GM13977 (cell line): ENCODE measurements around the gene F7.
"Not testable (repeated sequence)": the region's sequence is repeated elsewhere in the genome, so short reads cannot be mapped to it uniquely, and the experiment has no call there.

Experiments used
- DNase-seq: peaks from one replicate; pipeline ENCODE4 v3.0.0; 2012; ENCODE audit warnings: low spot score
- in situ Hi-C: fragments of 300-500 bp; cut with MboI; formaldehyde crosslinking; loops from one replicate; pipeline ENCODE4 v1.12.0; 2022; ENCODE audit warnings: low sequenced_read_pairs, low pct_unique_long_range_greater_than_20kb, mixed read lengths, inconsistent platforms; ENCODE audit not compliant: unreplicated experiment
- TF ChIP-seq, protein P1 (sequence below): IDR thresholded peaks from 2 replicates; pipeline ENCODE4 v1.5.1; 2012; ENCODE audit warnings: mild to moderate bottlenecking, control low read depth; ENCODE audit not compliant: insufficient read depth; ENCODE audit errors: extremely low read depth, missing control alignments

F7 gene

GRCh38 chr13:113095146-113096051 lies 10.2 kb upstream of the F7 start:
- DNase-seq: no peak
- TF ChIP-seq, protein P1, sequence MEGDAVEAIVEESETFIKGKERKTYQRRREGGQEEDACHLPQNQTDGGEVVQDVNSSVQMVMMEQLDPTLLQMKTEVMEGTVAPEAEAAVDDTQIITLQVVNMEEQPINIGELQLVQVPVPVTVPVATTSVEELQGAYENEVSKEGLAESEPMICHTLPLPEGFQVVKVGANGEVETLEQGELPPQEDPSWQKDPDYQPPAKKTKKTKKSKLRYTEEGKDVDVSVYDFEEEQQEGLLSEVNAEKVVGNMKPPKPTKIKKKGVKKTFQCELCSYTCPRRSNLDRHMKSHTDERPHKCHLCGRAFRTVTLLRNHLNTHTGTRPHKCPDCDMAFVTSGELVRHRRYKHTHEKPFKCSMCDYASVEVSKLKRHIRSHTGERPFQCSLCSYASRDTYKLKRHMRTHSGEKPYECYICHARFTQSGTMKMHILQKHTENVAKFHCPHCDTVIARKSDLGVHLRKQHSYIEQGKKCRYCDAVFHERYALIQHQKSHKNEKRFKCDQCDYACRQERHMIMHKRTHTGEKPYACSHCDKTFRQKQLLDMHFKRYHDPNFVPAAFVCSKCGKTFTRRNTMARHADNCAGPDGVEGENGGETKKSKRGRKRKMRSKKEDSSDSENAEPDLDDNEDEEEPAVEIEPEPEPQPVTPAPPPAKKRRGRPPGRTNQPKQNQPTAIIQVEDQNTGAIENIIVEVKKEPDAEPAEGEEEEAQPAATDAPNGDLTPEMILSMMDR: no peak
- in situ Hi-C loops: no loop called here

DNA sequence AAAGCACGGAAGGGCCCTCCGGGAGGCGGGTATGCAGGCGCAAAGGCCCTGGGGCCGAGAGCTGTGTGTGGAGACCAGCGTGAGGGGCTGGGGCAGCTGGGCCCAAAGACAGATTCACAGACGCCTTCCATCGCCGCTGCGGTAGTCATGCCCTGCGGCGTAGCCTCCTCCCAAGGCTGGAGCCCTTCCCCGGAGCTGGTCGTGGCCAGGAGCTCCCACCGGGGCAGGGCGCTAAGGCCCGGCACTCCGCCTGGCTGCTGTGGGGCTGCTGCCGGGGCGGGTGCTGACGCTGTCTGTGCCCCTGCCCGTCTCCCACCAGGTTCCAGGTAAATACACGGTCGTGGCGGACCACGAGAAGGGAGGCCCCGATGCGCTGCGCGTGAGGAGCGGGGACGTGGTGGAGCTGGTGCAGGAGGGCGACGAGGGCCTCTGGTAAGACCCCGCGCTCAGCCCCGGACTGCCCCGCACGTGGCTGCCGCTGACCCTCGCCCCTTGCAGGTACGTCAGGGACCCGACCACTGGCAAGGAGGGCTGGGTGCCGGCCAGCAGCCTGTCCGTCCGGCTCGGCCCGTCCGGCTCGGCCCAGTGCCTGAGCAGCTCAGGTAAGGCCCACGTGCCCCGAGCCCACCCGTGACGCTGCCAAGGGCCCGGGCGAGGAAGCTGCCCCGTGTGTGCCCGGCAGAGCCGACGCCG lies 9.4 kb upstream of the F7 start:
- no peak for DNase-seq
- TF ChIP-seq, protein P1: no peak
- in situ Hi-C loops: no loop called here

- TF ChIP-seq, protein P1: no peak
- DNase-seq: no peak
- in situ Hi-C loops: no loop called here
Measured at GRCh38 chr13:113096745-113097305, 8.8 kb upstream of the F7 start.

DNA sequence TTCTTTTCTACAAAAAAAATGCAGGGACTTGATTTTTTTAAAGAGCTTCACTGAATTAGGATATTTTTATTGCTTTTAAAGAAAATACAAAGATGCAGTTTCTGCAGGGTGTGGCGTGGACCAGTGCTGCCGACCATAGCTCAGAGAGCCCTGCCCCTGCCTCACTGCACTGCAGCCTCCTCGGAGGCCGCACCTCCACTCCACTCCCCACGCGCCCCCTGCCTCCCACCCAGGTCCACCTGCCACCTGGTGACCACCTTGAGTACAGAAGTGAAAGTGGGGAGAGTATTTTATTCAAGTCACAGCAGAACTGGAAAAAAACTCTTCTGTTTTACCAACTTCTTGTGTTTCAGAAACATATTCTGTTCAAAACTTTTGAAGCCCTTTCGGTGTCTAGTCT lies 7.9 kb upstream of the F7 start:
- DNase-seq: no peak
- in situ Hi-C loops: no loop called here
- TF ChIP-seq, protein P1: no peak

DNA sequence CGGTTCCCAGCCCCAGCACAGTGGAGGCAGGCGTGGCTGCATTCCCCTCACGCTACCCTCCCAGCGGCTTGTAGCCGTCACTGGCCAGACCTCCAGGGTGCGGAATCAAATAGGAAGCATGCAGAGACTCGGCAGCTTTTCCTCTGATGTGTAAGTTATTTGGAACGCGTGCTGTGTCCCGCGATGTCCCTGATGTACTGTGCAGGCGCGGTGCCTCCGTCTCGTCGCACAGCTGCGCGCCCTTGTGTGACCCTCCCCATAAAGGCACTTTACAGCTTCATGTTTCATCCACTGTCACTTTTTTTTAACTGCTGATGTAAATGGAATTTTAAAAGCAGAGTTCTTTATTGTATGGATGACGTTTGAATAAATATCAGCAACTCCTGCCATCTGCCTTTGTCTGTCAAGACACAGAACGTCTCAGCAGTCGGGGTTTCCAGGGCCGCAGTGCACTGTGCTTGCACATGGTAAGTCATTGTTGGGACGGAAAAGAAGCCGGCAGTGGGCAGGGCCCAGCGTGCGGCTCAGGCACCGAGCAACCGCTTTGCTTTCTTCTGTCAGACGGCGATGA lies 7.3 kb upstream of the F7 start:
- TF ChIP-seq, protein P1: no peak
- DNase-seq: no peak
- in situ Hi-C loops: no loop called here

DNA sequence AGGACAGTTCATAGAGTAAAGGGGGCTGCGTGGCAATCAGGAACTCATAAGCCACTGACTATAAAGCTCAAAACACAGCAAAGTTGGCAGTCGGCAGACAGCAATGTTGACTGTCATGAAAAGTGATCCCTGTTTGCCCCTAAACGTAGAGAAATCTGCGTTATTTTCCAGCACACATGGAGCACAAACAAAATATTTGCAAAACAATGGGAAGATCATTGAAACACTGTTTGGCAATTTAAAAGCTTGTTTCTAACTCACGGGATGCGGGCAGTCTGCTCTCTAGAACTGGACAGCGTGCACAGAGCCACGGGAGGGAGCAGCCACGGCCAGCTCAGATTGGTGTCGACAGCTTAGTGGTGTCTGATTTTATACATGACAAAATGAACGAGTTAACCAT lies 6.4 kb upstream of the F7 start:
- TF ChIP-seq, protein P1: no peak
- in situ Hi-C loops: no loop called here
- no peak for DNase-seq

DNA sequence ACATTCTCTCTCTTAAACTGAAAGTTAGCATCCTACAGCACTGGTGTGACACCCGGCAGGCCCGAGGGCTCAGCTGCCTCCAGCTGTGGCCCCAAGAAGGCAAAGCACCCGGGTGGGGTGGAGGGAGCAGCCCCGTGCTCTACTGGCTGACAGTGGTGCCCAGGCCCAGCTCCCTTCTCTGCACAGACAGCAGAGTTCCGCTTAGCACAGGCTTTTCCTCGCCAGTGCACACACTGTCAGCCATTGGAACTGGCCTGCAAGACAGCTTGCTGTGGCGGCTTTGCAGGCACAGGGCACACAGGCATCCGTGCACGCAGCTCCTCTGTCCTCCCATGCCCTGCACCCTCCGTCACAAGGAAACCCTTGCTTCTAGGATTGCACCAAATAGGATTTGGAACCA lies 3.3 kb upstream of the F7 start:
- DNase-seq, in situ Hi-C loops: not testable (repeated sequence)
